Neutrophil (primary cell): ENCODE measurements around the gene WASHC3.
"Not testable (repeated sequence)": the region's sequence is repeated elsewhere in the genome, so short reads cannot be mapped to it uniquely, and the experiment has no call there.

Experiments used
- H3K27ac ChIP-seq: fragments of 200-600 bp; sonication (generic); 2 replicates; pipeline ENCODE4 v1.5.1; 2016; ENCODE audit warnings: mild to moderate bottlenecking, moderate library complexity
- H3K27me3 ChIP-seq: fragments of 200-600 bp; sonication (generic); 2 replicates; pipeline ENCODE4 v1.6.0; 2016; ENCODE audit warnings: mild to moderate bottlenecking
- H3K36me3 ChIP-seq: fragments of 200-600 bp; sonication (generic); 2 replicates; pipeline ENCODE4 v1.5.1; 2017
- H3K4me1 ChIP-seq, 2 experiments: fragments of 200-600 bp in 1 of 2; sonication (generic) in 1 of 2; 1 replicate in 1 of 2; 2 replicates in 1 of 2; pipeline versions ENCODE4 v1.5.1 to v1.6.1; 2013 to 2016; ENCODE audit warnings: low read depth in 1 of 2, low read length in 1 of 2, mild to moderate bottlenecking in 1 of 2, moderate library complexity in 1 of 2; ENCODE audit not compliant: control insufficient read depth in 1 of 2, insufficient read depth in 1 of 2
- H3K4me3 ChIP-seq, 2 experiments: fragments of 200-600 bp in 1 of 2; sonication (generic) in 1 of 2; 1 replicate in 1 of 2; 2 replicates in 1 of 2; pipeline ENCODE4 v1.5.1; 2013 to 2016; ENCODE audit warnings: low read depth in 1 of 2, low read length in 1 of 2, mild to moderate bottlenecking in 1 of 2, moderate library complexity in 1 of 2
- H3K9me3 ChIP-seq: fragments of 200-600 bp; sonication (generic); 2 replicates; pipeline ENCODE4 v1.5.1; 2016
- CTCF ChIP-seq: fragments of 200-600 bp; sonication (generic); IDR thresholded peaks from 2 replicates; pipeline ENCODE4 v1.5.1; 2016; ENCODE audit warnings: antibody characterized with exemption

The WASHC3 gene

GRCh38 chr12:102026728-102027127, 35.1 kb downstream of the WASHC3 start:
- Histone ChIP-seq H3K4me3 (no peak overlapping the region), H3K27ac (no peak overlapping the region), H3K27me3 (no peaks in the 10 kb centered on the region), H3K4me1 (no peaks in the 10 kb centered on the region), H3K9me3 (no peaks in the 10 kb centered on the region), H3K36me3 (peaks cover 39% of the 10 kb centered on the region)
- TF ChIP-seq CTCF, result no peak

GRCh38 chr12:102024765-102025164, 37.0 kb downstream of the WASHC3 start:
- H3K36me3 ChIP-seq, result peaks cover 33% of the 10 kb centered on the region
- H3K27me3 ChIP-seq, result no peaks in the 10 kb centered on the region
- no peak overlapping the region for H3K4me3 ChIP-seq
- no peaks in the 10 kb centered on the region for H3K9me3 ChIP-seq
- no peak for TF ChIP-seq CTCF
- no peak overlapping the region for H3K27ac ChIP-seq
- no peaks in the 10 kb centered on the region for H3K4me1 ChIP-seq

GRCh38 chr12:102023343-102023930, 38.4 kb downstream of the WASHC3 start:
- Histone ChIP-seq H3K27me3 (no peaks in the 10 kb centered on the region), H3K27ac (no peak overlapping the region), H3K9me3 (no peaks in the 10 kb centered on the region), H3K4me3 (no peak overlapping the region), H3K36me3 (peaks cover 33% of the 10 kb centered on the region), H3K4me1 (no peaks in the 10 kb centered on the region)
- TF ChIP-seq CTCF, result no peak

- H3K36me3 ChIP-seq, result peaks cover 36% of the 10 kb centered on the region
- H3K9me3 ChIP-seq, result no peaks in the 10 kb centered on the region
- no peaks in the 10 kb centered on the region for H3K4me1 ChIP-seq
- H3K27ac ChIP-seq, result no peak overlapping the region
- no peak overlapping the region for H3K4me3 ChIP-seq
- no peak for TF ChIP-seq CTCF
- no peaks in the 10 kb centered on the region for H3K27me3 ChIP-seq
These were observed 39.5 kb downstream of the WASHC3 start for GRCh38 chr12:102022286-102022685.

- Histone ChIP-seq H3K4me1 (no peaks in the 10 kb centered on the region), H3K9me3 (no peaks in the 10 kb centered on the region), H3K36me3 (peaks cover 37% of the 10 kb centered on the region), H3K27ac (no peak overlapping the region), H3K27me3 (no peaks in the 10 kb centered on the region), H3K4me3 (no peak overlapping the region)
- TF ChIP-seq CTCF, result no peak
These were observed 40.1 kb downstream of the WASHC3 start for GRCh38 chr12:102021540-102022246.

- H3K27ac ChIP-seq, H3K9me3 ChIP-seq, H3K27me3 ChIP-seq, H3K4me1 ChIP-seq, H3K4me3 ChIP-seq: not testable (repeated sequence)
- peaks cover 27% of the 10 kb centered on the region for H3K36me3 ChIP-seq
These were observed 43.2 kb downstream of the WASHC3 start for GRCh38 chr12:102018607-102019006.
